Skeletal muscle satellite cell (primary cell): ENCODE data around the gene LMF1.

Source experiments
- H3K27me3 ChIP-seq: 2 replicates; pipeline ENCODE4 v1.7.0; 2013; ENCODE audit warnings: low read length; ENCODE audit not compliant: control insufficient read depth, insufficient read depth
- H3K36me3 ChIP-seq: 2 replicates; pipeline ENCODE4 v1.7.0; 2013; ENCODE audit warnings: mild to moderate bottlenecking, control low read depth, low read length; ENCODE audit not compliant: insufficient read depth
- H3K4me1 ChIP-seq: 2 replicates; pipeline ENCODE4 v1.7.0; 2013; ENCODE audit warnings: low read length; ENCODE audit not compliant: control insufficient read depth, insufficient read depth
- H3K4me2 ChIP-seq: 2 replicates; pipeline ENCODE4 v1.7.0; 2013; ENCODE audit warnings: mild to moderate bottlenecking, low read length
- H3K4me3 ChIP-seq: 2 replicates; pipeline ENCODE4 v1.7.0; 2013; ENCODE audit warnings: low read length
- H3K9ac ChIP-seq: 2 replicates; pipeline ENCODE4 v1.7.0; 2013; ENCODE audit warnings: mild to moderate bottlenecking, low read depth, low read length, moderate library complexity
- H3K9me3 ChIP-seq: replicated peaks from 2 replicates; pipeline ENCODE4 v1.7.0; 2013; ENCODE audit warnings: mild to moderate bottlenecking, control low read depth, low read length

The LMF1 gene

GRCh38 chr16:1010815-1011214 lies 40.0 kb upstream of the LMF1 start:
- no peaks in the 10 kb centered on the region for H3K9me3 ChIP-seq
- peaks cover 8% of the 10 kb centered on the region for H3K4me1 ChIP-seq
- H3K4me3 ChIP-seq: no peak overlapping the region
- H3K36me3 ChIP-seq: no peaks in the 10 kb centered on the region
- peaks cover 25% of the 10 kb centered on the region for H3K27me3 ChIP-seq
- no peak overlapping the region for H3K9ac ChIP-seq
- no peak overlapping the region for H3K4me2 ChIP-seq

- H3K36me3 ChIP-seq: no peaks in the 10 kb centered on the region
- H3K4me2 ChIP-seq: no peak overlapping the region
- peaks cover 27% of the 10 kb centered on the region for H3K27me3 ChIP-seq
- H3K4me3 ChIP-seq: no peak overlapping the region
- peaks cover 8% of the 10 kb centered on the region for H3K4me1 ChIP-seq
- no peaks in the 10 kb centered on the region for H3K9me3 ChIP-seq
- no peak overlapping the region for H3K9ac ChIP-seq
Observed at GRCh38 chr16:1010251-1010650, 39.5 kb upstream of the LMF1 start.

- H3K4me3 ChIP-seq: no peak overlapping the region
- H3K27me3 ChIP-seq: peaks cover 27% of the 10 kb centered on the region
- H3K4me1 ChIP-seq: peaks cover 3% of the 10 kb centered on the region
- no peaks in the 10 kb centered on the region for H3K36me3 ChIP-seq
- no peak overlapping the region for H3K9ac ChIP-seq
- no peak overlapping the region for H3K4me2 ChIP-seq
- H3K9me3 ChIP-seq: no peaks in the 10 kb centered on the region
Observed at GRCh38 chr16:1009358-1010150, 38.8 kb upstream of the LMF1 start.

GRCh38 chr16:1008085-1008484 lies 37.3 kb upstream of the LMF1 start:
- no peak overlapping the region for H3K9ac ChIP-seq

GRCh38 chr16:1007284-1007850 lies 36.6 kb upstream of the LMF1 start:
- peaks cover 30% of the 10 kb centered on the region for H3K27me3 ChIP-seq

More at GRCh38 chr16:1008085-1008484, 37.3 kb upstream of the LMF1 start:
- no peaks in the 10 kb centered on the region for H3K36me3 ChIP-seq
- peaks cover 27% of the 10 kb centered on the region for H3K27me3 ChIP-seq
- H3K4me1 ChIP-seq: peaks cover 13% of the 10 kb centered on the region
- no peaks in the 10 kb centered on the region for H3K9me3 ChIP-seq
- no peak overlapping the region for H3K4me3 ChIP-seq
- H3K4me2 ChIP-seq: no peak overlapping the region

GRCh38 chr16:1006781-1007180 lies 36.0 kb upstream of the LMF1 start:
- Histone ChIP-seq H3K9me3 (no peaks in the 10 kb centered on the region), H3K4me3 (no peak overlapping the region), H3K9ac (no peak overlapping the region), H3K4me1 (peaks cover 20% of the 10 kb centered on the region), H3K36me3 (no peaks in the 10 kb centered on the region), H3K27me3 (peaks cover 34% of the 10 kb centered on the region), H3K4me2 (no peak overlapping the region)

More at GRCh38 chr16:1007284-1007850, 36.6 kb upstream of the LMF1 start:
- no peak overlapping the region for H3K4me2 ChIP-seq
- no peak overlapping the region for H3K4me3 ChIP-seq
- no peaks in the 10 kb centered on the region for H3K9me3 ChIP-seq
- H3K36me3 ChIP-seq: no peaks in the 10 kb centered on the region
- H3K9ac ChIP-seq: no peak overlapping the region
- peaks cover 20% of the 10 kb centered on the region for H3K4me1 ChIP-seq

GRCh38 chr16:1005286-1005685 lies 34.5 kb upstream of the LMF1 start:
- Histone ChIP-seq H3K9ac (no peak overlapping the region), H3K36me3 (no peaks in the 10 kb centered on the region), H3K4me2 (no peak overlapping the region), H3K4me3 (no peak overlapping the region), H3K4me1 (peaks cover 20% of the 10 kb centered on the region), H3K9me3 (no peaks in the 10 kb centered on the region), H3K27me3 (peaks cover 33% of the 10 kb centered on the region)

- Histone ChIP-seq H3K27me3 (peaks cover 38% of the 10 kb centered on the region), H3K36me3 (no peaks in the 10 kb centered on the region), H3K4me1 (peaks cover 20% of the 10 kb centered on the region), H3K9me3 (no peaks in the 10 kb centered on the region), H3K9ac (no peak overlapping the region), H3K4me3 (no peak overlapping the region), H3K4me2 (peak overlapping the region; percentile 57)
Observed at GRCh38 chr16:1003391-1004347, 32.9 kb upstream of the LMF1 start.

- peaks cover 26% of the 10 kb centered on the region for H3K4me1 ChIP-seq
- H3K9ac ChIP-seq: no peak overlapping the region
- no peaks in the 10 kb centered on the region for H3K36me3 ChIP-seq
- H3K9me3 ChIP-seq: no peaks in the 10 kb centered on the region
- H3K27me3 ChIP-seq: peaks cover 28% of the 10 kb centered on the region
- peak overlapping the region; percentile 57 for H3K4me2 ChIP-seq
- H3K4me3 ChIP-seq: no peak overlapping the region
Observed at GRCh38 chr16:1002399-1003166, 31.8 kb upstream of the LMF1 start.

- Histone ChIP-seq H3K9me3 (no peaks in the 10 kb centered on the region), H3K27me3 (peaks cover 36% of the 10 kb centered on the region), H3K4me1 (peaks cover 32% of the 10 kb centered on the region), H3K36me3 (no peaks in the 10 kb centered on the region), H3K9ac (no peak overlapping the region), H3K4me3 (no peak overlapping the region), H3K4me2 (no peak overlapping the region)
Observed at GRCh38 chr16:1001096-1001495, 30.3 kb upstream of the LMF1 start.

GRCh38 chr16:1000608-1001007 lies 29.8 kb upstream of the LMF1 start:
- H3K4me3 ChIP-seq: no peak overlapping the region
- H3K9ac ChIP-seq: no peak overlapping the region
- H3K4me1 ChIP-seq: peaks cover 32% of the 10 kb centered on the region

More at GRCh38 chr16:1000608-1001007, 29.8 kb upstream of the LMF1 start:
- peaks cover 36% of the 10 kb centered on the region for H3K27me3 ChIP-seq
- H3K9me3 ChIP-seq: peaks cover 5% of the 10 kb centered on the region
- H3K36me3 ChIP-seq: no peaks in the 10 kb centered on the region
- H3K4me2 ChIP-seq: no peak overlapping the region
